Central memory CD8-positive, alpha-beta T cell (primary cell): ENCODE measurements around the gene MYOZ2.

Experiments used
- ATAC-seq: fragments of 150-1000 bp; cut with Tn5 transposase; replicated peaks from 2 replicates; pipeline ENCODE4 v1.10.0; 2022; ENCODE audit warnings: mild to moderate bottlenecking, moderate FRiP score, moderate number of reproducible peaks; ENCODE audit not compliant: poor library complexity, severe bottlenecking; ENCODE audit errors: extremely low read depth
- DNase-seq, 2 donors: peaks; one replicate each; pipeline ENCODE4 v3.0.0; 2021; ENCODE audit warnings: low spot score in 2 of 2
- H3K27ac Mint-ChIP-seq: one replicate; pipeline ENCODE4 v1.8.0; 2022; ENCODE audit warnings: low read depth, mild to moderate bottlenecking, moderate library complexity, mixed read lengths
- H3K27me3 Mint-ChIP-seq: one replicate; pipeline ENCODE4 v1.8.0; 2022; ENCODE audit warnings: mixed read lengths
- H3K36me3 Mint-ChIP-seq: one replicate; pipeline ENCODE4 v1.8.0; 2022; ENCODE audit warnings: mild to moderate bottlenecking, moderate library complexity, mixed read lengths; ENCODE audit not compliant: insufficient read depth
- H3K4me1 Mint-ChIP-seq: one replicate; pipeline ENCODE4 v1.8.0; 2022; ENCODE audit warnings: mixed read lengths
- H3K4me3 Mint-ChIP-seq: one replicate; pipeline ENCODE4 v1.8.0; 2022; ENCODE audit warnings: mild to moderate bottlenecking, moderate library complexity, mixed read lengths
- H3K9me3 Mint-ChIP-seq: one replicate; pipeline ENCODE4 v1.8.0; 2022; ENCODE audit warnings: mixed read lengths

MYOZ2 gene

GRCh38 chr4:119110121-119110520, 25.5 kb upstream of the MYOZ2 start:
- H3K36me3 Mint-ChIP-seq, result no peaks in the 10 kb centered on the region
- no peak for ATAC-seq
- H3K27me3 Mint-ChIP-seq, result peaks cover 42% of the 10 kb centered on the region
- H3K4me3 Mint-ChIP-seq, result no peak overlapping the region
- DNase-seq, result no peak
- H3K27ac Mint-ChIP-seq, result no peak overlapping the region
- no peaks in the 10 kb centered on the region for H3K4me1 Mint-ChIP-seq
- no peaks in the 10 kb centered on the region for H3K9me3 Mint-ChIP-seq

DNA sequence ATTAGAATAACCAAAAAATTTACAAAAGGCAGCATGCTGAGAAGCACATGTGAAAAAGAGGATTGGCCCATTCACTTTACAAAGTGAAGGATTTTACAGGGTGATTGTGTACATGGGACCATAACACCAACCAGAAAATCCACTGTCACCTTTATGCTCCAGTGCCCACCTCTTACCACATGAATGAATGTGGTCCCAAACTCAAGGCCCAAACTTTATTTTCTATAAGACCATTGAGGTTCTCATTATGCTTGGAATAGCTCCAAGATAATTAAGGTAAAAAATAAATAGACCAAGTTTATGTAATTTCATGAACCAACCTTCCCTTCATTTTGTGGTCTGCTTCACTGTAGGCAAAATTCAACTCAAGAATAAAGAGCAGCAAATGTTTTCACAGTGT, 24.3 kb upstream of the MYOZ2 start:
- DNase-seq (no peak), ATAC-seq (no peak)
- peaks cover 51% of the 10 kb centered on the region for H3K27me3 Mint-ChIP-seq
- H3K27ac Mint-ChIP-seq, result no peak overlapping the region
- no peaks in the 10 kb centered on the region for H3K36me3 Mint-ChIP-seq
- H3K4me1 Mint-ChIP-seq, result no peaks in the 10 kb centered on the region
- no peaks in the 10 kb centered on the region for H3K9me3 Mint-ChIP-seq
- H3K4me3 Mint-ChIP-seq, result no peak overlapping the region

GRCh38 chr4:119113033-119113655, 22.5 kb upstream of the MYOZ2 start:
- H3K9me3 Mint-ChIP-seq, result no peaks in the 10 kb centered on the region
- no peak overlapping the region for H3K27ac Mint-ChIP-seq
- peaks cover 43% of the 10 kb centered on the region for H3K27me3 Mint-ChIP-seq
- DNase-seq (no peak), ATAC-seq (no peak)
- no peak overlapping the region for H3K4me3 Mint-ChIP-seq
- H3K36me3 Mint-ChIP-seq, result no peaks in the 10 kb centered on the region
- no peaks in the 10 kb centered on the region for H3K4me1 Mint-ChIP-seq

DNA sequence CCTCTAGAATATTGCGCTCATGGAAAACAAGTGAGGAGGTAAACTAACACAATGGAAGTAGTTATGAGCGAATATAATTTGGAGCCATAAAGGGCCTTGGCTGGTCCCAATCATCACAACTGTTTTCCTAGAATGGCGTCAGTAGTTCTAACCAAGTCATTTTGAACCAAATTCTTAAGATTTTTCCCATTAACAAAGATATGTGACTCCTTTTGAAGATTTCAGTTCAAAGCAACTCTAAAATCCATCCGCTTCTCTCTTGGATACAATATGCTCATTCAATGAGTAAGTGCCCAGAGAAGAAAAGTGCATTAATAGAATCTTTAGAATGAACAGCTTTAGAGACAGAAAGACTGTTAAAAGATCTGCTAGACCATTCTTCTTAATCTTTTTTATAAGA, 19.6 kb upstream of the MYOZ2 start:
- ATAC-seq (no peak), DNase-seq (no peak)
- H3K36me3 Mint-ChIP-seq, result no peaks in the 10 kb centered on the region
- no peak overlapping the region for H3K27ac Mint-ChIP-seq
- H3K9me3 Mint-ChIP-seq, result no peaks in the 10 kb centered on the region
- H3K27me3 Mint-ChIP-seq, result peaks cover 31% of the 10 kb centered on the region
- H3K4me1 Mint-ChIP-seq, result no peaks in the 10 kb centered on the region
- H3K4me3 Mint-ChIP-seq, result no peak overlapping the region

GRCh38 chr4:119116925-119117900, 18.4 kb upstream of the MYOZ2 start:
- no peaks in the 10 kb centered on the region for H3K4me1 Mint-ChIP-seq
- no peak for DNase-seq
- H3K36me3 Mint-ChIP-seq, result no peaks in the 10 kb centered on the region
- H3K27me3 Mint-ChIP-seq, result peaks cover 31% of the 10 kb centered on the region
- no peak overlapping the region for H3K27ac Mint-ChIP-seq
- H3K4me3 Mint-ChIP-seq, result no peak overlapping the region
- no peaks in the 10 kb centered on the region for H3K9me3 Mint-ChIP-seq
- ATAC-seq, result no peak

- H3K36me3 Mint-ChIP-seq, result no peaks in the 10 kb centered on the region
- H3K27ac Mint-ChIP-seq, result no peak overlapping the region
- H3K27me3 Mint-ChIP-seq, result peaks cover 31% of the 10 kb centered on the region
- no peaks in the 10 kb centered on the region for H3K9me3 Mint-ChIP-seq
- no peak for ATAC-seq
- no peak overlapping the region for H3K4me3 Mint-ChIP-seq
- DNase-seq, result no peak
- no peaks in the 10 kb centered on the region for H3K4me1 Mint-ChIP-seq
Measured at GRCh38 chr4:119118397-119118796, 17.2 kb upstream of the MYOZ2 start.

DNA sequence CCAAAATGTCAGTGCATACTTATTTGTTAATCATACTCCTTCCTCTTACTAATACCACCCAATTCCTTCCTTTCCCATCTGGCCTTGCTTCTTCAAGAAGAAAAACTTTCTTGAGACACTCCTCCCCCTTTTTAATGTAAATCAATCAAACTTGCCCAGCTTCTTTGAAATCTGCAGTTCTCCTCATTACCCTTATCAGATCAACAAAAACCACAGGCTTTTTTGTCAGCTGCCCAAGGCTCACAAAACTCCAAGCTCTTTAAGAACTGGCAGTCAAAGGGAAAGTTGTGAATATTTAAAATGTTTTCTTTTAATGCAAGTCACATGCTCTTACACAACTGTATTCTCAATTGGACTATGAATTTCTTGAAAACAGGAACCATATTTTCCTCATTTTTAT, 11.3 kb upstream of the MYOZ2 start:
- ATAC-seq (no peak), DNase-seq (no peak)
- Mint-ChIP-seq H3K27me3 (no peaks in the 10 kb centered on the region), H3K9me3 (no peaks in the 10 kb centered on the region), H3K27ac (no peak overlapping the region), H3K4me1 (no peaks in the 10 kb centered on the region), H3K36me3 (no peaks in the 10 kb centered on the region), H3K4me3 (no peak overlapping the region)

GRCh38 chr4:119125931-119126330, 9.7 kb upstream of the MYOZ2 start:
- no peak overlapping the region for H3K27ac Mint-ChIP-seq
- no peak overlapping the region for H3K4me3 Mint-ChIP-seq
- ATAC-seq (no peak), DNase-seq (no peak)
- H3K4me1 Mint-ChIP-seq, result no peaks in the 10 kb centered on the region
- no peaks in the 10 kb centered on the region for H3K9me3 Mint-ChIP-seq
- H3K27me3 Mint-ChIP-seq, result peaks cover 6% of the 10 kb centered on the region
- H3K36me3 Mint-ChIP-seq, result no peaks in the 10 kb centered on the region

DNA sequence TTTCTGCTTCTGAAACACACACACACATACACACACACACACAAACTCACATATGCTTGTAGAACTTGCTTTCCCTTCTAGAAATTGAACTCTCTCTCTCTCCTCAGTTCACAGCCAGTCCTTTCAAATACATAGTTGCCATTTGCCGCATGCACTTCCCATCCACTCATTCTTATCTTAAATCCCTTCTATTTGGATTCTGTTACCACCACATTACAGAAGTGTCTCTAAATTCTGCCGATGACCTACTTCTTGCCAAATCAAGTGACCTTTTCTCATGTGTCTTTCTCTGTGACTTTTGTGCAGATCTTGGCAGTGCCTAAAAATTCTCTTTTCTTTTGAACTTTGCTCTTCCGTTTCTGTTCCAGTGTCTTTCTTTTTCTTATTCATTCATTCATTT, 7.5 kb upstream of the MYOZ2 start:
- Mint-ChIP-seq H3K27ac (no peak overlapping the region), H3K9me3 (no peaks in the 10 kb centered on the region), H3K4me3 (no peak overlapping the region), H3K36me3 (no peaks in the 10 kb centered on the region), H3K27me3 (peaks cover 6% of the 10 kb centered on the region), H3K4me1 (no peaks in the 10 kb centered on the region)
- no peak for DNase-seq
- no peak for ATAC-seq

GRCh38 chr4:119130365-119131065, 5.1 kb upstream of the MYOZ2 start:
- H3K36me3 Mint-ChIP-seq, result no peaks in the 10 kb centered on the region
- no peak overlapping the region for H3K4me3 Mint-ChIP-seq
- no peak overlapping the region for H3K27ac Mint-ChIP-seq
- DNase-seq (no peak), ATAC-seq (no peak)
- H3K9me3 Mint-ChIP-seq, result no peaks in the 10 kb centered on the region
- peaks cover 13% of the 10 kb centered on the region for H3K27me3 Mint-ChIP-seq
- H3K4me1 Mint-ChIP-seq, result no peaks in the 10 kb centered on the region

DNA sequence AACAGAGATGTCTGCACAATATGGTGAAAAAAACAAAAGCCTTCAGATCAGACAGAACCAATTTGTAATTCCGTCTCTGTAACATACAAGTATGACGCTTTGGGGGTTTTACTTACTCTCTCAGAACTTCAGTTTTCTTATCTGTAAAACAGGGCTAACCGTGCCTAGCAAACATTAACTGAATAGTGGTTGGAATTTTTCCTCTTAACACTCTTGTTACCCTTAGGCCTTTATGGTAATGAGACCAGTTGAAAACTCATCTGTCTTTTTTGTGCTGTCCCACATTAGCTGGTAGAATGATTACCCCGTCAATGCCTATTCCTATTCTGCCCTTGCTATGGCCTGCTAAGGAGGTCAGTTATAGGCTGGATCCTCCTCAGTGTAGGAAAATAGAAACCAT, 4.5 kb upstream of the MYOZ2 start:
- H3K36me3 Mint-ChIP-seq, result no peaks in the 10 kb centered on the region
- ATAC-seq (no peak), DNase-seq (no peak)
- H3K9me3 Mint-ChIP-seq, result no peaks in the 10 kb centered on the region
- no peak overlapping the region for H3K4me3 Mint-ChIP-seq
- H3K4me1 Mint-ChIP-seq, result no peaks in the 10 kb centered on the region
- peaks cover 19% of the 10 kb centered on the region for H3K27me3 Mint-ChIP-seq
- no peak overlapping the region for H3K27ac Mint-ChIP-seq

DNA sequence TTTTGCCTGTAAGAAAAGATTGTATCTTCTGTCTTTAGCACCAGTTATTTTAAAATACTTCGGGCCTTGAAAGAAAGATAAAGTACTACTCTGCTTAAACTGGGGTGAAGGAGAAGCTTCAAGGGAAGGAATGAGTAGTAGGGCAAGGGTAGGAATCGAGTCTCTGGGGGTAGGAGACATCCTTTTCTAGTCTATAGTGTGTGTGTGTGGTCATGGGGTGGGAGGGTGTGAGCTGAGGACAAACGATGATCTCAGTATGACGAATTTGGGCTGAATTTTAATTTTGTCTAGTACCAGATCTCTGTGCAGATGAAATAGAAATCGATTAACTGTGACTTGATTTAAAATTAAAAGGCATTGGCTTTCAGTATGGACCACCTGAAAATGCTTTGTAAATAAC, 3.3 kb upstream of the MYOZ2 start:
- Mint-ChIP-seq H3K9me3 (no peaks in the 10 kb centered on the region), H3K27me3 (peaks cover 30% of the 10 kb centered on the region), H3K4me3 (no peak overlapping the region), H3K36me3 (no peaks in the 10 kb centered on the region), H3K27ac (no peak overlapping the region), H3K4me1 (no peaks in the 10 kb centered on the region)
- ATAC-seq (no peak), DNase-seq (no peak)

- Mint-ChIP-seq H3K36me3 (no peaks in the 10 kb centered on the region), H3K4me1 (peaks cover 16% of the 10 kb centered on the region), H3K27ac (no peak overlapping the region), H3K4me3 (no peak overlapping the region), H3K27me3 (peaks cover 26% of the 10 kb centered on the region), H3K9me3 (no peaks in the 10 kb centered on the region)
- ATAC-seq, result no peak
- no peak for DNase-seq
Measured at GRCh38 chr4:119136546-119136945, 914 bp downstream of the MYOZ2 start.
